A549 (cell line): ENCODE measurements around the gene THOC1. TPM values are rescaled to one million over a fixed set of nuclear protein-coding genes. Genes with fewer than 3 reads are reported as not detected.

Source experiments
- ATAC-seq, 2 experiments: fragments of 200-7000 bp in 1 of 2; fragments of >200 bp in 1 of 2; cut with Nextera tagmentation in 1 of 2; cut with Tn5 transposase in 1 of 2; 3 replicates each; pipeline versions ENCODE4 v1.8.0 to v1.9.1; 2018 to 2020; ENCODE audit warnings: mild to moderate bottlenecking in 1 of 2, moderate library complexity in 1 of 2
- CTCF ChIA-PET: fragments of 300-600 bp; sonication (Branson Sonifier 250); formaldehyde crosslinking; extraction: SDS; loops from one replicate; lab custom pipeline; 2021; ENCODE audit warnings: antibody characterized with exemption, inconsistent platforms; lab: Yijun Ruan, JAX
- POLR2A ChIA-PET: fragments of 350-600 bp; formaldehyde crosslinking; extraction: SDS; loops from one replicate; lab custom pipeline; 2021; ENCODE audit warnings: antibody characterized with exemption, inconsistent platforms; lab: Yijun Ruan, JAX
- DNase-seq, 2 experiments: peaks; one replicate each; pipeline versions ENCODE4 v3.0.0 to v3.0.0-alpha.2; 2011 to 2016; ENCODE audit warnings: low read depth in 1 of 2, low spot score in 1 of 2
- FAIRE-seq: peaks from 2 replicates; lab custom pipeline; 2011; peaks lifted over from hg19 to GRCh38; lab: Jason Lieb, UNC
- H3K27ac ChIP-seq, 2 experiments: fragments of >200 bp; sonication (Bioruptor Twin); formaldehyde crosslinking; 3 replicates each; pipeline ENCODE4 v1.5.1; 2016 to 2017
- H3K4me1 ChIP-seq: fragments of >200 bp; sonication (Bioruptor Twin); formaldehyde crosslinking; 3 replicates; pipeline ENCODE4 v1.6.1; 2016
- H3K4me2 ChIP-seq: fragments of >200 bp; sonication (Bioruptor Twin); formaldehyde crosslinking; 3 replicates; pipeline ENCODE4 v1.6.1; 2016
- H3K4me3 ChIP-seq: fragments of >200 bp; sonication (Bioruptor Twin); formaldehyde crosslinking; 3 replicates; pipeline ENCODE4 v1.5.1; 2016
- H3K9me3 ChIP-seq: fragments of >200 bp; sonication (Bioruptor Twin); formaldehyde crosslinking; 3 replicates; pipeline ENCODE4 v1.6.1; 2016
- ATOH8 ChIP-seq: fragments of 250-450 bp; sonication (Bioruptor Pico); IDR thresholded peaks from 2 replicates; pipeline ENCODE4 v1.5.0; 2020; ENCODE audit warnings: low read depth, mild to moderate bottlenecking, moderate library complexity
- BCL3 ChIP-seq: fragments of >200 bp; sonication (Bioruptor Twin); formaldehyde crosslinking; IDR thresholded peaks from 3 replicates; pipeline ENCODE4 v1.6.1; 2016
- BHLHE40 ChIP-seq: IDR thresholded peaks from 2 replicates; pipeline ENCODE4 v1.6.1; 2012; ENCODE audit warnings: low read depth, low read length, inconsistent platforms
- CHD4 ChIP-seq: fragments of 200-600 bp; sonication (generic); IDR thresholded peaks from 2 replicates; pipeline ENCODE4 v1.6.1; 2016; ENCODE audit warnings: antibody characterized with exemption, mild to moderate bottlenecking, borderline replicate concordance
- EHMT2 ChIP-seq: fragments of 200-600 bp; sonication (generic); IDR thresholded peaks from 2 replicates; pipeline ENCODE4 v1.6.1; 2016; ENCODE audit warnings: antibody characterized with exemption, low read depth, mild to moderate bottlenecking, moderate library complexity
- ELK1 ChIP-seq: fragments of 150-350 bp; IDR thresholded peaks from 2 replicates; pipeline ENCODE4 v1.6.1; 2014; ENCODE audit warnings: low read depth, mild to moderate bottlenecking, low read length
- EP300 ChIP-seq, 2 experiments: fragments of >200 bp; sonication (Bioruptor Twin); formaldehyde crosslinking; IDR thresholded peaks; 2 replicates in 1 of 2; 3 replicates in 1 of 2; pipeline ENCODE4 v1.6.1; 2016 to 2017
- ESRRA ChIP-seq: fragments of 150-350 bp; IDR thresholded peaks from 2 replicates; pipeline ENCODE4 v1.6.1; 2014; ENCODE audit warnings: mild to moderate bottlenecking, low read length, borderline replicate concordance
- HOXA7 ChIP-seq: fragments of 250-450 bp; sonication (Bioruptor Pico); IDR thresholded peaks from 2 replicates; pipeline ENCODE4 v1.5.0; 2020; ENCODE audit warnings: mild to moderate bottlenecking, moderate library complexity
- HOXB13 ChIP-seq: fragments of 250-450 bp; sonication (Bioruptor Pico); IDR thresholded peaks from 2 replicates; pipeline ENCODE4 v1.5.0; 2020; ENCODE audit warnings: low read depth, mild to moderate bottlenecking, moderate library complexity
- MAFK ChIP-seq: fragments of 450-650 bp; IDR thresholded peaks from 2 replicates; pipeline ENCODE4 v1.6.1; 2014; ENCODE audit not compliant: partially characterized antibody
- MAZ ChIP-seq: fragments of 150-350 bp; IDR thresholded peaks from 2 replicates; pipeline ENCODE4 v1.6.1; 2014; ENCODE audit warnings: antibody characterized with exemption, low read depth, low read length, borderline replicate concordance
- MYC ChIP-seq: IDR thresholded peaks from 2 replicates; pipeline ENCODE4 v1.6.1; 2012; ENCODE audit warnings: mild to moderate bottlenecking, inconsistent platforms, low read length, improper control_type of control experiment, borderline replicate concordance
- NPAS2 ChIP-seq: fragments of 250-450 bp; sonication (Bioruptor Pico); IDR thresholded peaks from 2 replicates; pipeline ENCODE4 v1.8.0; 2022; ENCODE audit warnings: mild to moderate bottlenecking, moderate library complexity, borderline replicate concordance
- PBX3 ChIP-seq: IDR thresholded peaks from 2 replicates; pipeline ENCODE4 v1.6.1; 2012
- PHF8 ChIP-seq: fragments of 200-600 bp; sonication (generic); IDR thresholded peaks from 2 replicates; pipeline ENCODE4 v1.6.1; 2016; ENCODE audit warnings: low read depth, mild to moderate bottlenecking, antibody characterized with exemption, moderate library complexity, borderline replicate concordance
- REST ChIP-seq: fragments of 200-600 bp; sonication (generic); IDR thresholded peaks from 2 replicates; pipeline ENCODE4 v1.6.1; 2016; ENCODE audit warnings: antibody characterized with exemption, mild to moderate bottlenecking, moderate library complexity
- RFX5 ChIP-seq: fragments of 450-650 bp; IDR thresholded peaks from 2 replicates; pipeline ENCODE4 v1.7.1; 2014; ENCODE audit warnings: antibody characterized with exemption, mild to moderate bottlenecking, moderate library complexity
- SREBF2 ChIP-seq: fragments of 450-650 bp; IDR thresholded peaks from 2 replicates; pipeline ENCODE4 v1.6.1; 2014; ENCODE audit warnings: mild to moderate bottlenecking, moderate library complexity
- USF2 ChIP-seq: fragments of 450-650 bp; IDR thresholded peaks from 2 replicates; pipeline ENCODE4 v1.6.1; 2014; ENCODE audit warnings: antibody characterized with exemption
- ZC3H11A ChIP-seq: fragments of 450-650 bp; IDR thresholded peaks from 2 replicates; pipeline ENCODE4 v1.6.1; 2014; ENCODE audit warnings: antibody characterized with exemption, mild to moderate bottlenecking
- ZSCAN20 ChIP-seq: fragments of 250-450 bp; sonication (Bioruptor Pico); IDR thresholded peaks from 2 replicates; pipeline ENCODE4 v1.8.0; 2022; ENCODE audit warnings: mild to moderate bottlenecking, moderate library complexity
- WGBS: methylation state at CpG from one replicate; pipeline ENCODE4 v1.1.6; 2017; ENCODE audit errors: missing lambda C conversion rate; 5-methylcytosine and 5-hydroxymethylcytosine counted together
- polyA plus RNA-seq, 4 experiments: library from polyadenylated mRNA; depleted of rRNA in 3 of 4; stranded (reverse); fragments of >200 nt; fragmentation: RNase III in 1 of 4; extraction: RNeasy Plus Mini Kit Qiagen cat#74134 plus additional on column Dnase treatment in 1 of 4; gene quantifications; 2 replicates in 3 of 4; 3 replicates in 1 of 4; pipeline ENCODE4 v1.2.3, GENCODE V29; 2011 to 2017

The THOC1 gene
- polyA plus RNA-seq, 2 of the 4 experiments (the other 2 are of a cell fraction), result 31.2 to 62.6 TPM

- WGBS, result 91% methylated on average over 2 of the region's 2 CpGs
- H3K9me3 ChIP-seq, result no peaks in the 10 kb centered on the region
- no peak overlapping the region for H3K4me2 ChIP-seq
- H3K4me1 ChIP-seq, result no peaks in the 10 kb centered on the region; the same call in 2 of the 3 replicates
- no peak overlapping the region for H3K27ac ChIP-seq
- H3K4me3 ChIP-seq, result no peak overlapping the region
- FAIRE-seq (no peak), ATAC-seq (no peak), DNase-seq (no peak)
- POLR2A ChIA-PET, result no interaction called here
- no peak for TF ChIP-seq REST
- no peak for TF ChIP-seq ZSCAN20 (CRISPR knock-in tag)
- TF ChIP-seq BCL3, result no peak
- no peak for TF ChIP-seq MYC
- TF ChIP-seq, all 56 proteins: peak for 0
- CTCF ChIA-PET, result no interaction called here
Measured at GRCh38 chr18:245282-245847, 22.5 kb downstream of the THOC1 start.

- 93% methylated on average over 1 of the region's 1 CpG for WGBS
- H3K4me1 ChIP-seq, result no peaks in the 10 kb centered on the region
- POLR2A ChIA-PET, result no interaction called here
- no peak overlapping the region for H3K4me3 ChIP-seq
- no peaks in the 10 kb centered on the region for H3K9me3 ChIP-seq
- no peak for FAIRE-seq
- no peak for TF ChIP-seq HOXB13 (CRISPR knock-in tag)
- no peak for TF ChIP-seq MAZ
- TF ChIP-seq ATOH8 (CRISPR knock-in tag), result no peak
- TF ChIP-seq EHMT2, result no peak
- TF ChIP-seq CHD4, result no peak
- TF ChIP-seq ZC3H11A, result no peak
- no peak for TF ChIP-seq ESRRA
- TF ChIP-seq HOXA7 (CRISPR knock-in tag), result no peak
- no peak for TF ChIP-seq MAFK
- TF ChIP-seq PHF8, result no peak
- TF ChIP-seq SREBF2, result no peak
- TF ChIP-seq USF2, result no peak
- no peak for TF ChIP-seq PBX3
- TF ChIP-seq NPAS2 (CRISPR knock-in tag), result no peak
- no peak for TF ChIP-seq ELK1
- no peak for TF ChIP-seq RFX5
- no peak for TF ChIP-seq EP300 (IDR thresholded peaks at IDR 0.05)
- TF ChIP-seq BHLHE40, result no peak
- no peak overlapping the region for H3K4me2 ChIP-seq
- no peak for ATAC-seq
- DNase-seq, result no peak
- CTCF ChIA-PET, result no interaction called here
- no peak overlapping the region for H3K27ac ChIP-seq
Measured at GRCh38 chr18:240175-240574, 27.7 kb downstream of the THOC1 start.
